ENCODE measurements around the gene HORMAD2. TPM values are rescaled to one million over a fixed set of nuclear protein-coding genes. Genes with fewer than 3 reads are reported as not detected.

HORMAD2 gene
- total and polyA plus RNA-seq, 4 donors: 0.02 to 0.46 TPM; not detected in 2

GRCh38 chr22:30121960-30122359 lies 41.7 kb downstream of the HORMAD2 start:
- no peaks in the 10 kb centered on the region for H3K9me3 ChIP-seq (ENCODE audit: control insufficient read depth in 4 of 4, insufficient read depth in 3 of 4, low read length in 3 of 4)
- DNase-seq: no peak
- H3K4me1 ChIP-seq (ENCODE audit: control insufficient read depth in 5 of 5, insufficient read depth in 5 of 5, low read length in 5 of 5): peaks cover 0 to 10% (median 0%) of the 10 kb centered on the region in 5 donors
- no peak for ATAC-seq (ENCODE audit: insufficient read depth, low FRiP score)
- no peak overlapping the region for H3K4me3 ChIP-seq
- no peaks in the 10 kb centered on the region for H3K27me3 ChIP-seq (ENCODE audit: control insufficient read depth in 3 of 3, insufficient read depth in 3 of 3, low read length in 2 of 3)
- H3K27ac ChIP-seq (ENCODE audit: low read depth in 1 of 2, low read length in 1 of 2): no peak overlapping the region
- H3K36me3 ChIP-seq (ENCODE audit: control insufficient read depth in 4 of 4, insufficient read depth in 4 of 4, low read length in 4 of 4): no peaks in the 10 kb centered on the region
- WGBS, 2 donors: 39 to 53% methylated on average over 6 of the region's 6 CpGs
- TF ChIP-seq CTCF (IDR thresholded peaks at IDR 0.05; ENCODE audit: control extremely low read depth, extremely low read depth): no peak
- H3K9ac ChIP-seq (ENCODE audit: insufficient read depth in 1 of 2, low read length in 2 of 2): no peak overlapping the region

- ATAC-seq (ENCODE audit: insufficient read depth, low FRiP score): no peak
- WGBS, 2 donors: 95 to 98% methylated on average over 1 of the region's 1 CpG
- no peak for DNase-seq
- Histone ChIP-seq H3K27me3 (ENCODE audit: control insufficient read depth in 3 of 3, insufficient read depth in 3 of 3, low read length in 2 of 3) (no peaks in the 10 kb centered on the region), H3K4me1 (ENCODE audit: control insufficient read depth in 5 of 5, insufficient read depth in 5 of 5, low read length in 5 of 5) (peaks cover 0 to 3% (median 0%) of the 10 kb centered on the region in 5 donors), H3K4me3 (no peak overlapping the region), H3K27ac (ENCODE audit: low read depth in 1 of 2, low read length in 1 of 2) (no peak overlapping the region), H3K9ac (ENCODE audit: insufficient read depth in 1 of 2, low read length in 2 of 2) (no peak overlapping the region), H3K9me3 (ENCODE audit: control insufficient read depth in 4 of 4, insufficient read depth in 3 of 4, low read length in 3 of 4) (no peaks in the 10 kb centered on the region), H3K36me3 (ENCODE audit: control insufficient read depth in 4 of 4, insufficient read depth in 4 of 4, low read length in 4 of 4) (no peaks in the 10 kb centered on the region)
- TF ChIP-seq CTCF (IDR thresholded peaks at IDR 0.05; ENCODE audit: control extremely low read depth, extremely low read depth): no peak
These were observed 43.2 kb downstream of the HORMAD2 start for GRCh38 chr22:30123463-30123862.

- WGBS, 2 donors: 59 to 73% methylated on average over 1 of the region's 1 CpG
- no peak overlapping the region for H3K9ac ChIP-seq (ENCODE audit: insufficient read depth in 1 of 2, low read length in 2 of 2)
These were observed 47.5 kb downstream of the HORMAD2 start for GRCh38 chr22:30127749-30128166.

More at GRCh38 chr22:30127749-30128166, 47.5 kb downstream of the HORMAD2 start:
- Histone ChIP-seq H3K4me3 (no peak overlapping the region), H3K9me3 (ENCODE audit: control insufficient read depth in 4 of 4, insufficient read depth in 3 of 4, low read length in 3 of 4) (no peaks in the 10 kb centered on the region), H3K27ac (ENCODE audit: low read depth in 1 of 2, low read length in 1 of 2) (no peak overlapping the region), H3K4me1 (ENCODE audit: control insufficient read depth in 5 of 5, insufficient read depth in 5 of 5, low read length in 5 of 5) (no peaks in the 10 kb centered on the region), H3K27me3 (ENCODE audit: control insufficient read depth in 3 of 3, insufficient read depth in 3 of 3, low read length in 2 of 3) (no peaks in the 10 kb centered on the region), H3K36me3 (ENCODE audit: control insufficient read depth in 4 of 4, insufficient read depth in 4 of 4, low read length in 4 of 4) (no peaks in the 10 kb centered on the region)
- TF ChIP-seq CTCF (IDR thresholded peaks at IDR 0.05; ENCODE audit: control extremely low read depth, extremely low read depth): no peak
- ATAC-seq (ENCODE audit: insufficient read depth, low FRiP score) (no peak), DNase-seq (no peak)
